Gastrocnemius medialis (tissue), 4 donors: Measurements from ENCODE around the gene SLC1A2.

Experiments
- CTCF ChIP-seq, 5 experiments: fragments of 450-650 bp in 3 of 5; fragments of 200-600 bp in 2 of 5; sonication (generic) in 2 of 5; IDR thresholded peaks in 4 of 5; conservative IDR thresholded peaks in 1 of 5; 1 replicate in 4 of 5; 2 replicates in 1 of 5; pipeline ENCODE4 v1.5.1; 2016 to 2019; ENCODE audit warnings: antibody characterized with exemption in 5 of 5, mild to moderate bottlenecking in 3 of 5, moderate library complexity in 3 of 5
- POLR2A ChIP-seq, 2 donors: fragments of 450-650 bp; IDR thresholded peaks; one replicate each; pipeline ENCODE4 v1.6.1; 2017; ENCODE audit warnings: antibody characterized with exemption in 2 of 2, mild to moderate bottlenecking in 2 of 2, moderate library complexity in 2 of 2

- no peak for TF ChIP-seq POLR2A (IDR thresholded peaks at IDR 0.05)
- TF ChIP-seq CTCF (IDR thresholded peaks at IDR 0.05 in 4 of 5, conservative IDR thresholded peaks at IDR 0.05 in 1 of 5), result no peak
These were observed 13.1 kb upstream of the SLC1A2 start for GRCh38 chr11:35432464-35432863.
